Ammon's horn (tissue), 1 donor: ENCODE measurements around the gene TMC1.

Source experiments
- DNase-seq: peaks from one replicate; pipeline ENCODE4 v3.0.0-alpha.2; 2016; ENCODE audit warnings: low spot score

TMC1 gene

DNA sequence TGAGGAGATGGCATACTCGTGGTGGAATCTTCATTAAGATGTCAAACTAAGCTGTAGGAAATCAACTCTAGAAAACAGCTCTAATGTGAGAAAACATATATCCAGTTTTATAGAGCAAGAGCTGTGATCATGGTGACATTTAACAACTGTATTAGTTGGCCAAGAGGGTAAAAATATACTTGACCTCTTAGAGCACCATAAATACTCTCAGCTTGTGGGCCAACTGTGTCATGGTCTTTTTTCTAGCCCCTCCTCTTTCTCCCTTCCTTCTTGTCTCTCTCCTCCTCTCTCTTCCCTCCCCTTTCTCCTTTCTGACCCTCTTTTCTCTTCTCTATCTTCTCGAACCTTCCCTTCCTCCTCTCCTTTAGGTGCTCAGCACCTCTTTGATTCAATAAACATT lies 54.7 kb downstream of the TMC1 start:
- no peak for DNase-seq

DNA sequence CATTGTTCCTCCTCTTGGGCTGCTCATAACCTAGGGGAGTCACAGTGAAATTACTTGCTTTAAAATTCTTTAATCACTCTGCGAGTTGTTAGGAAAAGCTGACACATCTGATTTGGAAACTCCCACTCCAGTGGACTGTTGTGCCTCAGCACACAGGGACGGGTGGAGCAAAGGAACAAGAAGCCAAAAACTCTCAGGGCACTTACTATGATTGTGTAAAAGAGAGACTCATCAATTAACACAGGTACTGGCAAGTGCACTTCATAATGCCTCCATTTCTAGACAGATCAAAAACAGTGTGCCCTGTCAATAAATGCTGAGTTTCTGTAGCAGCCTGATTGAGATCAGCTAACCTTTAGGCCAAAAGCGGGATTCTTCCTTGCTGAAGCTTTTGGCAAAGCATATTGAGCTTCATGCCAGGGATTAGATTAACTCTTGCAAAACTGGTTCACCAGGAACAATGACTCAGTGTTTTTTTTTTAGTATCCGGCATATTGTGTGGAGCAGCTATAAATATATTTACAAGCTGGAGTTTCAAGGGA lies 55.9 kb downstream of the TMC1 start:
- no peak for DNase-seq

DNA sequence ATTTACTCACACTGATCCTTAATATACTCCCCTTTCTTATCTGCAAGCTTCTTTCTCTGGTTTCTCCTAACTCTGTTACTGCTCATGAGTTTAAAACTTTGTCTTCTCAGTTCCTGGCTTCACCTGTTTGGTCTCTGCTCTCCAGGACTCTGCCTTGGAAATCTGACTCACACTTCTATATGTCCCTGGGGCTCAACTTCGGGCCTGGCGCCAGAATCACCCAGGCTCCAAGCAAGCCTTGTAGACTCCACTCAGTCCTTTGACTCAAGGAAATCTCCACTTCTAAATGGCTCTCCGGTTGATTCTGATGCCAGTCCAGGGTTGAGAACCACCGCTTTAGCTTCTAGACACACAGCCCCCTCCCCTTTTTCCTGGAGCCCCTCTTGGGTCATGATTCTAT lies 57.8 kb downstream of the TMC1 start:
- DNase-seq, result no peak

DNA sequence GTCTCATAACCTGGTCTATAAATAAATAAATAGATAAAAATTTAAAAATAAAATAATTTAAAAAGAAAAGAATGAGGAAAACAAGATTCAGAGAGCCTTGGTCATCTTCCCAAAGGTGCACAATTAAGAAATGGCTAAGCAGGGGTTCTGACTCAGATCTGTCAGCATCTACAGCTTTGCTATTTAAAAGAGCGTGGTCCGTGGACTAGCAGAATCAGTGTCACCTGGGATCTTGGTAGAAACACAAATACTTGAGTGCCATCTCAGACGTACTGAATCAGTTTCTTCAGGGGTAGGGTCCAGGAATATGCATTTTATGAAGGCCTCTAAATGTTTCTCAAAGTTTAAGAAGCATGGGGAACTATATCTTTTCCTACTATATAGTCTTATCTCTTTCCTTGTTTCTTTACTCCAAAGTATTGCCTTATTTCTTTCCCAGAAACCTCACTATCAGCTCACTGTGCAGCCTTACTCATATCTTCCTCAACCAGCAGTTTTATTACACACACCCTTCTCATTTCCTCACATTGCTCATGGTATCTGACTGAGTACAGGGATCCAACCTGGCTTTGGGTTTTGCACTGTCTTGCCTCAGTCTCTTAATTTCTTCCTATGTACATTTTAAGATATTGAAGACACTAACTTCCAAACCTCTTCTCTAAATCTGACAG lies 58.6 kb downstream of the TMC1 start:
- no peak for DNase-seq

DNA sequence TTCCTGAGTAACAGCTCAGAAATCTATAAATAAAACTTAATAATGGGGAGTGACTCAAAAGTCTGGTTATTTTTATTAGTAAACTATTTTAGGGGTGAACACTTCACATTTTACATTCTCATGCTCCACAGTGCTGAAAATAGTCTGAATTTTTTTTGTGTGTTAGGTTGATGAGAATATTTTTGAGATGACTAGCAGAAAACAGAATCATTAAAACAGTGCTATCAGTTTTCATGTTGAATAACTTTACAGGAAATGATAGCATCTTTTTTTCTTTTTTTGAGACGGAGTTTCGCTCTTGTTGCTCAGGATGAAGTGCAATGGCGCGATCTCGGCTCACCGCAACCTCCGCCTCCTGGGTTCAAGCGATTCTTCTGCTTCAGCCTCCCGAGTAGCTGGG lies 60.3 kb downstream of the TMC1 start:
- DNase-seq, result no peak

DNA sequence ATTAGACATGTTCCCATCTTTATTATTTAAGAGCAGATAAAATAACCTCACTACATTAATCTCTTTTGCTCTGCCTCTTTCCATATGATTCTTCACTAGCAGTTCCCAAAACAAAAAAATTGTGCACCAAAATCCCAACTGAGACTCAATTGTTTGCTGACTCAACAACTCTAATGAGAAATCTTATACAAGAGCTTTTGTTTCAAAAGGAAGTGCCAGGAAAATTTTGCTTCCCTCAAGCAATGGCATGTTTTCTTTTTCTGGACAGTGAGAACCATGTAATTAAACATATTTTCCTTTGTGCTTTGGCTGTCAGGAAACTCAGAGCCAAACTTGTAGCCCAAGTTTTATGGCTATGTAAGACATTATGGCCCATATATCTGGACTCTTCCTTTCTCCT lies 62.0 kb downstream of the TMC1 start:
- no peak for DNase-seq

DNA sequence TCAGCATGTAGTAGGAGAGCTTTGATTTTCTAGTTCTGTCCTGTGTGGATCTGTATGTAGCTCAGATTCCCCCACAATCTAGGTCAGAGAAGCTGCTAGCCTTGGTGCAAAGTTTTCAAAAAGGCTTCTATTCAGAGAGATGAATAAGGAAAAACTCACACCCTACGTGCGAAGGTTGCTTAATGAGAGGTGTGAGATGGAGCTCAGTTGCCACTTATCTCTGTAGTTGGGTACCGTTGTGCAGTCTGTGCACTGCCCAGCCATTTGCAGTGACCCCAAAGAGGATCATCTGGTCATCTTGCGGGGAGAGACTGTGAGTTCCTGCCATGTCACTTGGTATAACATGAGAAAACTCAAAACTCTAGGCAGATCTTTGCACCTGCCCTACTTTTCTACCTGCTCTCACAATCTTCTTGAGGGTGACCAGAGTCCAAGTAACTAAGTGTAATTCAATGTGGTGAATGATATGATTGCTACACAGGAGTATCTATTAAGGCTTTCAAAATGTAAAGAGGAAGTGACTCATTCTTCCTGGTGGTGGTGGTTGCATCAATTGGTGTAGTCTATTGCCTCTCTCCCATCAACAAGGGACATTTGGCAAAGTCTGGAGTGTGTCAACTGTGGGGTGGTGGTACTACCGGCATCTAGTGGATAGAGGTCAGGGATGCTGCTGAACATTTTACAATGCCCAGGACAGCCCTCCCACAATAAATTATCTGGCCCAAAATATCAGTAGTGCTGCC lies 65.2 kb downstream of the TMC1 start:
- DNase-seq, result peak; percentile 50

DNA sequence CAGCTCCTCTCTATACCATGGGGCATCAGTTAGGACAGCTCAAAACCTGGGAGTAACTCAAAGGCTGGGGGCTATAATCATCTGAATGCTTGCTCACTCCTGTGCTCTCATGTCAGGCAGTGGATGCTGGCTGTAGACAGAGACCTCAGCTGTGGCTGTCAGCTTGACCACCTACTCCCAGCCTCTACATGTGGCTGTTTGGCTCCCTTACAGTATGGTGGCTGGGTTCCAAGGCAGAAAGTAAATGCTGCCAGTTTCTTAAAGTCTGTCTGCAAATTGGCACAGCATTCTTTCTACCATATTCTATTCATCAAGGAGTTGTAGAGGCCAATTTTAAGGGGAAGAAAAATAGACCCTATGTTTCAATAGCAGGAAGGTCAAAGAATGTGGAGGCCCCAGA lies 66.9 kb downstream of the TMC1 start:
- peak; percentile 47 for DNase-seq

DNA sequence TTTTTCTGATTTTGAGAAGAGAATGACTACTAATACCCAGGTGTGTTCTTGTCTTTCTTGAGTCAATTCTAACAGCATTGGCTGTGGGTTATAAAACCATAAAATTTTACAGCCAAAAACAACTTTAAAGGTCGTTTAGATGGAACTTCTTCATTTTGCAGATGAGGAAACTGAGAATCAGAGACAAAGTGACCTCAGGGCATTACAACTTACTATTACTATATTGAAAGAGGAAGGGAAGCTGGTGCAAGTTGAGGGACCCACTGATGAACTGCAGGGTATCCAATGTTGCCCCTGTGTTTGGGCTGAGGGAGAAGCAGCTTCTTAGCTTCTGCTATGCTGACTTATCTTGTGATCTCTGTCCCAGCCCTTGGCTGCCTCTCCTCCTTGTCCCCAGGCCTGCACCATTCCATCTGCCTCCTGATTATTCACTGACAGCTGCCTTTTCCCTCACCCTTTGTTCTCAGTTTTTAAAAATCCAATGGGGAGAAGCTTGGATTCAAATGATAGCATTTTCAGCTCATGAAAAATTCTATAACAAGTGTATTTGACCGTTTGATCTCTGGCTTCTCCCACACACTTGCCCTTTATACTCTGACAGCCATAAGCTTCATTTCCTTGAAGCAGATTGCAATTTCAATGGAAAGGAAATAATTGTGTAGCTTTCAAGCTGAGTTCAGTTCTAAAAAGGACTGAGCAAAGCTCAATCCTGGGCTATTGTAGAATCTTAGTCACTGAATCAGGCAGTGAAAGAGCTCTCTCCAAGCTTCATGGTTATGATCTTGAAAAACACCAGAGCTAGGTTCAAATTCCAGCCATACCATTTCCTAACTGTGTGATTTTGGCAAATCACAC lies 68.5 kb downstream of the TMC1 start:
- no peak for DNase-seq

DNA sequence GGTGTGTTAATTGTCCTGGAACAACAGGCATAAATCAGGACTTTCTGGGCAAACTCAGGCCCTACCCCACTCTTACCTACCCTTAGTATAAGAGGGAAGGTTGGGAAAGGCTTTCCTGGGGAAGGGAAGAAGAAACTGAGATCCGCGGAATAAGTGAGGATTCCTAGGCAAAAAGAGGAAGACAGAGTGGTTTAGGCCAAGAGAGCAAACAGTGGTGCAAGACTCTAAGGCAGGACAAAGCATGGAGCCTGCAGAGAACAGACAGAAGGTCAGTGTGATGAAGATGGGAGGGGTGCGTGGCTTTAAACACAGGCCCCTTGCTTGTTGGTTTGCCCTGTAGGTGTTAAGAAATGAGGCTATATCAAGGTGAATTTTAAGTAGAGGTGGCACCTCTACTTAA lies 69.4 kb downstream of the TMC1 start:
- no peak for DNase-seq

DNA sequence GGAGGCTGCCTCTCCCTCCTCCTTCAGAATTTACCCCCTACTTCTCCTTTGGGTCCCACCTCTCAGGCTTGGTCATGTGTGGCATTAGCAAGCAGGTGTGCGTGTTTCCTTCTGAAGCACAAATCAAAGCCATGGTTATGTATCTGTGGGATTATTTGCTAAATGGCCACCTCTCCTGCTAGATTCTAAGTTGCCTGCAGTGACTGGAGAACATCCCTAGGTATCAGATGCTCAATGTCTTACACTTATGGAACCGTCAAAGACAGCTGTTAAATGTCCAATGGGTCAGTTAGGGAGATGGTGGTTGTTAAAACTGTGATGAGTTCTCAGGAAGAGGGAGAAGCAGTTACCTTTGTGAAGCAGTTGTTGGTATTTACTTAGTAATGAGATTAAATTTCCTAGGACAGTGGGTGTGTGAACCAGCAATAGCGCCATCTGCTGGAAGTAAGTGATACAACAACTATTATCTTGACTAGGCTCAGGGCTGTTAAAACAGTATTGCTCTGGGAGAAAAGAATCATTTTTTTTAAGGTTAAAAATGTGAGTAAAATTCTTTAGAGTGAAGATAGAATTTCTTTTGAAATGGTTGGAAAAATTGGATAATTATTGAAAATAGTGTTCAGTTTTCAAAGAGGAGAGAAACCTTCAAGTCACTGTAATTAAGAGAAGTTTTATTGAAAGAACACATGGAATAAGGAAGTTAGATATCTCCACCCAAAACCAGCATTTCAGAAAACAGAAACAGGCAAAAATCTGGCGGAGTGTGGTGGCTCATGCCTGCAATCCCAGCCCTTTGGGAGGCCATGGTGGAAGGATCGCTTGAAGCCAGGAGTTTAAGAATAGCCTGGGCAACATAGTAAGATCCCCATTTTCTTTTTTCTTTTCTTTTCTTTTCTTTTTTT lies 71.3 kb downstream of the TMC1 start:
- peak; percentile 86 for DNase-seq

DNA sequence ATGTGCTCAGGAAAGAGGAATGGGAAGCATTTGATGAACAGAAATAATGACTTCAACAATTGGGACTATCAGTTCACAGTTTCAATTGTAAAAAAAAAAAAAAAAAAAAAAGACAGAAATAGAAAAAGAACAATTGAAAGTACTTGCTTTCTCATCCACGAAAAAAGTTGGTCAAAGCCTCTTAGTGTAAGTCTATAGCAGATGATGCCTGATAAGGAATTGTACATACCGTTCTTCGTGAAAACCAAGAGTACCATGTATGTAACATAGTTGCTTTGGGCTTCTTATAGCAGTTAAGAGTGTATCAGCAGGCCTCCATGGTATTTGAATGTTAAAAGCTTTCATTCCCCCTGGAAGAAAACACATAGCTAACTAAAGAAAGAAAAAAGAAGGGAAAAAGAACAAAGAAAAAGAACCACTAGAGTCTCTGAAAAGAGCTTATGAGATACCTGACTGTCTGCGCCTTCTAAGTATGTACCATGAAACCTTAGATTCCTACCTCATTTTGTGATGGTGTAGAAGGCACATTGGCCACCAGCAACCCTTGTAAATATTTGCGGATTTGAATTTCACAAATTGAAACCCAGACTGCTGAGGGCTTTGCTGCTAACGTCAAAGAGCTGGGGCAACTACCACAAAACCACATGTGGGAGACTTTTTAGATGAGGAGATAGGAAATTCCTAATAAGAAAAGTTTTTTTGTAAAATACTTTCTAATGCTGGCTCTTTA lies 75.2 kb downstream of the TMC1 start:
- DNase-seq, result no peak

DNA sequence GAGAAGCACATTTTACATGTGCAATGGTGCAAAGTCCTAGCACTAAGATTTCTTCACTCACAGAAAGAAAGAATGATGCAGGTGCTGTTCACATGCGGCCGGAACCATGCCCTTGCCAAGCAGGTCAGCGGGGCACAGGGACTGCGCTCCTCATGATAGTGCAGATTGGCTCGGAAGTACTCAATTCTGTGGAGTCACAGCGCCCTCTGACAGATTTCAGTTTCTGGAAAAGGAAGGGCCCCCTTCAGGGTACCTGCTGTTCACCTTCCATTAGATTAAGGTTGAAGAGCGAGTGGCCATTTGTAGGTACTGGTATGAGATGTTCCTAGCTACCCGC lies 75.7 kb downstream of the TMC1 start:
- DNase-seq, result no peak

DNA sequence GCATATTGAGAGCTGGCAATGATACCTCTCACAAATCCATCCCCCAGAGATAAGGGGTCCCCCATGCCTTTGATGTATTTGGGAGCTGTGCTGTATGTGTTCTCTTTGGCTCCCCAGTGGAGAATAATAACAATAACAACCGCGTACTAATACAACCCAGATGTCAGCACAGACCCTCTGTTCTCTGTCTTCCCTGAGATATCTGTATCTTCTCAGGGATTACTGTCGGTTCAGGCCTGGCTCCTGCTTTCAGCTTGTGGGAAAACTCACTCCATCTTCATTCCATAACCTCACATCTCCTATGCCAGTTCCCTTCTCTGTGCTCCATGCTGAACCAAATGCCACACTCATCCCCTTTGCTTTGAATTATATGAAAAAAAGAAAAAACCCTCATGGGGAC lies 76.2 kb downstream of the TMC1 start:
- no peak for DNase-seq

DNA sequence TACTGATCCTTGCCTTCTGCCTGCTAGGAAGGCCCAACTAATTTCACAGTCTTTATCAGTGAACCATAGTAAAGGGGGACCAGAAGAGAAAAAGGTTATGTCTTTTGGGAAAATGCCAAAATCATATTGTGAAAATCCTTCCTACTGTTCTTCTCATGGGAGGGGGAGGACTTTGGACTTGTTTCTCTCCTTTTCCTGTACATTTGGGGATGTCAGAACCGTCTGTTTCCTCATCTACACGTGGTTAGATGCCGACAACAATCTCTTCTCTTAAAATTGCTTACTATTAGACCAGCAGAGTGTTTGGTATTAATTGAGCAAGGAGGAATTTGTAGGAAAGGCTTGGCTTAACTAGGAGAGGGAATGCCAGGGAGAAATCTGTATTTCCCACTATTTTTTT lies 77.2 kb downstream of the TMC1 start:
- no peak for DNase-seq

DNA sequence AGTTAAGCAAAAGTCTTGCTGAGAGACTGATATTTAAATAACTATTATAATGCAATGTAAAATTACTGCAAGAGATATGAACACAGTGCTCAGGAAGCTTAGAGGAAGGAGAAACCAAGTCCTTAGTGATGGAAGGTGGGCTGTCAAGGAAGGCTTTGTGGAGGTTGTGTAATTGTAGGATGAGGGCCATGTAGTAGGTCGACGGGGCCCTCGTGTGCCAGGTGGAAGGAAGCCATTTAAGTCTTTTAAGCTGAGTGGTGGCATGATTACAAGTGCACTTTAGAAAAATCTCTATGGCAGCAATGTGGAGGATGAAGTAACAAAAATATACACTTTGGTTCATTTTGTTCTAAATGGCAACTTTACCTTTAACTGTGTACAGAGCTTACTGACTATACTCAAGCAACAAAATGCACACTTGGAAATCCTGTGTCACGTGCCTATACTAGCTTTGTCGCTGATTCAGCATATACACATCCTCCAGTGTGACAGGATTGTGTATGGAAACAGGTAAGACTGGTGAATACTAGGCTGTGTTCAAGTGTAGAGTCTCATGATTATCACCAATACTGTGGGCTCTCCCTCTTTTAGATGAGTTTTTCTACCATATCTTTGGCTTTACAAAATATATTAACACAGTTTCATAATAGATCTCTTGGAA lies 78.6 kb downstream of the TMC1 start:
- DNase-seq, result no peak

DNA sequence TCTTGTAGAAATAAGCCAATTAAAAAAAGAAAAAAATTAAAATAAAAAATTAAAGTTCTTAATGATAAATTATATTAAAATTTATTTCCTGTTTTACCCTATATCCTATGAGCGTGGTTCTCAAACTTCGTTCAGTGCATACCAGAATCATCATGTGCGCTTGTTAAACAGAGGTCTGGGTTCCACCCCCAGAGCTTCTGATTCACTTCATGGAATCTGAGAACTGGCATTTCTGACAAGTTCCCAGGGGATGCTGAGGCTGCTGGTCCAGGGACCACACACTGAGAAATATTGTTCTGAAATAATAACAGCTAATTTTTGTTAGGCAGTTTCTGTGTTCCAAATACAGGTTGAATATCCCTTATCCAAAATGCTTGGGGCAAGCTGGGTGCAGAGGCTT lies 79.3 kb downstream of the TMC1 start:
- DNase-seq, result no peak

DNA sequence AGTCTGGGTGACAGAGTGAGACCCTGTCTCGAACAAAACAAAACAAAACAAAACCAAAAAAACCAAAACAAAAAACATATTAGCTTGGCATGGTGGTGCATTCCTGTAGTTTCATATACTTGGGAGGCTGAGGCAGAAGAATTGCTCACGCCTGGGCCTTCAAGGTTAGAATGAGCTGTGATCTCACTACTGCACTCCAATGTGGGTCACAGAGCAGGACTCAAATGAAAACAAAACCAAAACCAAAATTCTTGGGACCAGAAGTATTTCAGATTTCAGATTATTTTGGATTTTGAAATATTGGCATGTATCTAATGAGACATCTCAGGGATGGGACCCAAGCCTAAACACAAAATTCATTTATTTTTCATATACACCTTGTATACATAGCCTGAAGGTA lies 80.2 kb downstream of the TMC1 start:
- DNase-seq, result no peak

DNA sequence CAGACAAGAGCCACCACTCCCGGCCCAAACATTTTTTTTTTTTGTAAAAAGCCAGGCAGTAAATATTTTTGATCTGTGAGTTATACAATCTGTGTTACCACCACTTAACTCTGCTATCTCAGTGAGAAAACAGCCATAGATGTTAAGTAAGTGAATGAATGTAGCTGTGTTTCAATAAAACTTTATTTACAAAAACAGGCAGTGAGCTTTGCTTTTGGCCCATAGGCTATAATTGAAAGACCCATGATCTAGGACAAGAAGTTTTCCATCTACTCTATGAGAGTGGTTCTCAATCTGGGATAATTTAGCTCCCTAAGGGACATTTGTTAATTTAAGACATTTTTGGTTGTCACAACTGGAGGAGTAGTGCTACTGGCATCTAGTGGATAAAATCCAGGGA lies 91.0 kb downstream of the TMC1 start:
- no peak for DNase-seq

DNA sequence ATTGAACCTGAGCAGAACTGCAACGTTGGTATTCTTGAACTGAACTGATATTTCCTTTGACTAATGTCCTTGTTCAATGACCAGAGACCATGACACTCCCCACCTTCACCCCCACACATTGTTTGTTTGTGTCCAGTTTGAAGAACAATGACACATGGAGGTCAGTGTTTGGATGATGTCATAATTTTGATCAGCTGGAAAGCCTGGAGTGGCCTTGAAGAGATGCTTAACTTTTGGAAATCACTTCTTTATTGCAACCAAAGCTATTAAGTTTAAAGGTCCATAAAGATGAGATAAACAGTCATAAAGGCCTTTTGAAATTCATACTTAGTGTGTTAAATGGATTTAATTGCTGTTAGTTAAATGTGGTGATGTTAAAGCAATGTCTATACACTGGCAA lies 92.7 kb downstream of the TMC1 start:
- DNase-seq, result no peak

DNA sequence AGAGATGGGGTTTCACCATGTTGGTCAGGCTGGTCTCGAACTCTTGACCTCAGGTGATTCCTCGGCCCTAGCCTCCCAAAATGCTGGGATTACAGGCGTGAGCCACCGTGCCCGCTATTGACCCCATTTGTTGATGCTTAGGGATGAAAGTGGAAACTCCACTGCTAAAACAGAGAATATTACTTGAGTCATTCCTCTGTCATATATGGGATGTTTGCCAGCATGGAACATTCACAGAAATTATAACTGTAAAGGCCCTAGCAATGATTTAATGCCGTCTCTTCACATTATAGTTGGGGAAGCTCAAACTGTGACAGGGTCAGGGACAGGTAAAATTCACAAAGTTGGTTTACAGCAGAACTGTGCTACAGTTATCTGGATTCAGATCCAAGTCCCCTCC lies 94.5 kb downstream of the TMC1 start:
- no peak for DNase-seq
